PFSK-1 (cell line): ENCODE measurements around the gene PLA2G5.

ENCODE experiments used
- FOXP2 ChIP-seq: optimal IDR thresholded peaks from 2 replicates; pipeline ENCODE3; 2011; ENCODE audit warnings: borderline replicate concordance, control low read depth, inconsistent platforms; ENCODE audit not compliant: insufficient read depth; ENCODE audit errors: extremely low read length, extremely low read depth
- POLR2AphosphoS5 ChIP-seq: IDR thresholded peaks from 2 replicates; pipeline ENCODE4 v1.6.1; 2012; ENCODE audit warnings: low read depth, mild to moderate bottlenecking, control low read depth, low read length, moderate library complexity
- SIN3A ChIP-seq: IDR thresholded peaks from 2 replicates; pipeline ENCODE4 v1.6.1; 2012; ENCODE audit warnings: mild to moderate bottlenecking, low read length, moderate library complexity, borderline replicate concordance; ENCODE audit not compliant: insufficient read depth
- TAF1 ChIP-seq: IDR thresholded peaks from 2 replicates; pipeline ENCODE4 v1.6.1; 2012; ENCODE audit warnings: low read length, control low read depth, borderline replicate concordance; ENCODE audit not compliant: insufficient read depth
- TF ChIP-seq, protein P1 (sequence below), 2 experiments: IDR thresholded peaks; 2 replicates each; pipeline versions ENCODE4 v1.6.1 to v1.8.0; 2011 to 2012; ENCODE audit warnings: low read depth in 2 of 2, low read length in 2 of 2, control low read depth in 1 of 2, inconsistent platforms in 1 of 2, mild to moderate bottlenecking in 1 of 2, moderate library complexity in 1 of 2; ENCODE audit not compliant: insufficient read depth in 1 of 2

Gene PLA2G5

DNA sequence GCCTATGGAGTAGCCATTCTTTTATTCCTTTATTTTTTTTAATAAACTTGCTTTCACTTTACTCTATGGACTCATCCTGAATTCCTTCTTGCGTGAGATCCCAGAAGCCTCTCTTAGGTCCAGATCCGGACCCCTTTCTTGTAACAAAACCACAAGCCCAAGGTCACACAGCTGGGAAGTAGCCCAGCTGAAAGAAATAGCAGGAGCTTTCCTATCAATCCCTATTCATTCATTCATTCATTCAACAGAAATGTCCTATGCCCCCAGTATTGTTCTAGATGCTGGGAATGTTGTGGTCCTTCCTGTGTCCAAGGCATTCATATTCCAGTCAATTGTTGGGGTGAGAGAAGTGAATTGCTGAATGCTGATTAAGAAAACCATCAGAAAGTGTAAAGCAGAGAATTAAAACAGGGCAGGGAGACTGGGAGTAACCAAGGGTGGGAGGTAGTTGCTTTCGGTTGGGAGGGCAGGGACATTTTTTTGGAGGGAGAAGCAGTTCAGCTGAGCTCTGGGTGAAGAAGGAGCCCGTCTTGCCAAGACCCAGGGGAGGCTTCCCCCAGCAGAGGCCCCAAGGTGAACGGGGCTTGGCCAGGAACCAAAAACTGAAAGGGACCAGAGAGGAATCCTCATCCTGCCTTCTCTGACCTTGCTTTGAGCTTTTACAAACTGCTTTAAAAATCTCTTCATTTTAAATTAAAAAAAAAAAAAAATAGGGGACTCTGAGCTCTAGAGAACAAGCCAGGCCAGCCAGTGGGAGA lies 38.6 kb downstream of the PLA2G5 start:
- TF ChIP-seq TAF1 (no peak), POLR2AphosphoS5 (no peak), SIN3A (no peak), FOXP2 (no peak)
- TF ChIP-seq, protein P1, sequence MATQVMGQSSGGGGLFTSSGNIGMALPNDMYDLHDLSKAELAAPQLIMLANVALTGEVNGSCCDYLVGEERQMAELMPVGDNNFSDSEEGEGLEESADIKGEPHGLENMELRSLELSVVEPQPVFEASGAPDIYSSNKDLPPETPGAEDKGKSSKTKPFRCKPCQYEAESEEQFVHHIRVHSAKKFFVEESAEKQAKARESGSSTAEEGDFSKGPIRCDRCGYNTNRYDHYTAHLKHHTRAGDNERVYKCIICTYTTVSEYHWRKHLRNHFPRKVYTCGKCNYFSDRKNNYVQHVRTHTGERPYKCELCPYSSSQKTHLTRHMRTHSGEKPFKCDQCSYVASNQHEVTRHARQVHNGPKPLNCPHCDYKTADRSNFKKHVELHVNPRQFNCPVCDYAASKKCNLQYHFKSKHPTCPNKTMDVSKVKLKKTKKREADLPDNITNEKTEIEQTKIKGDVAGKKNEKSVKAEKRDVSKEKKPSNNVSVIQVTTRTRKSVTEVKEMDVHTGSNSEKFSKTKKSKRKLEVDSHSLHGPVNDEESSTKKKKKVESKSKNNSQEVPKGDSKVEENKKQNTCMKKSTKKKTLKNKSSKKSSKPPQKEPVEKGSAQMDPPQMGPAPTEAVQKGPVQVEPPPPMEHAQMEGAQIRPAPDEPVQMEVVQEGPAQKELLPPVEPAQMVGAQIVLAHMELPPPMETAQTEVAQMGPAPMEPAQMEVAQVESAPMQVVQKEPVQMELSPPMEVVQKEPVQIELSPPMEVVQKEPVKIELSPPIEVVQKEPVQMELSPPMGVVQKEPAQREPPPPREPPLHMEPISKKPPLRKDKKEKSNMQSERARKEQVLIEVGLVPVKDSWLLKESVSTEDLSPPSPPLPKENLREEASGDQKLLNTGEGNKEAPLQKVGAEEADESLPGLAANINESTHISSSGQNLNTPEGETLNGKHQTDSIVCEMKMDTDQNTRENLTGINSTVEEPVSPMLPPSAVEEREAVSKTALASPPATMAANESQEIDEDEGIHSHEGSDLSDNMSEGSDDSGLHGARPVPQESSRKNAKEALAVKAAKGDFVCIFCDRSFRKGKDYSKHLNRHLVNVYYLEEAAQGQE (IDR thresholded peaks at IDR 0.05; ENCODE audit: insufficient read depth in 1 of 2, low read depth in 2 of 2, low read length in 2 of 2) = no peak

DNA sequence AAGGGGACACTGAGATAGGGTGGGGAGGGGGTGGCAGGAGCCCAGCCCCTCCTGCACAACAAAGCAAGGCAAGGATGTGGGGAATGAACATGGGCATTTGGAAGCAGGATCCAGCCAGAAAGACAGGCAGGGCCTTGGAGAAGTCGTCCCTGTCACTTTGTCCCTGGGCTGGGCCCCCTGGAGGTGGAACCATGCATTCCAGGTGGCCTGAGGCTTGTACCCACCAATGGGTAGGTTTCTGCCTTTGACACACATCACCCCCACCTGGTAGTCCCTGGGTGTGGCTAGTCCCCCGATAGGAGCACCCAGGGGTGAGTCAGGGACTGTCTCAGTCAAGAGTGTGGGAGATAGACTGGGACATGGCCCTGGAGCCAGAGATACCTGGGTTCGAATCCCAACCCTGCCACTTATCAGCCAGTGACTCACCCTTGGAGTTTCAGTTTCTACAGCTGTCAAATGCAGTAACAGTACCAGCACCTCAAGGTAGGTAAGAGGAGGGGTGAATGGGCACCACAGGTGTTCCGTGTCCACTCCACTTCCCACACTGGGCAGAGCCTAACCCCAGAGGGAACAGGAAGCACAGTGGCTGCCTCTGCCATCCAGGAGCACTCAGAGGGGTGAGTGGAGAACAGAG lies 39.3 kb downstream of the PLA2G5 start:
- no peak for TF ChIP-seq FOXP2
- TF ChIP-seq, protein P1 (IDR thresholded peaks at IDR 0.05; ENCODE audit: insufficient read depth in 1 of 2, low read depth in 2 of 2, low read length in 2 of 2) = no peak
- TF ChIP-seq POLR2AphosphoS5 = no peak
- no peak for TF ChIP-seq TAF1
- TF ChIP-seq SIN3A = no peak

DNA sequence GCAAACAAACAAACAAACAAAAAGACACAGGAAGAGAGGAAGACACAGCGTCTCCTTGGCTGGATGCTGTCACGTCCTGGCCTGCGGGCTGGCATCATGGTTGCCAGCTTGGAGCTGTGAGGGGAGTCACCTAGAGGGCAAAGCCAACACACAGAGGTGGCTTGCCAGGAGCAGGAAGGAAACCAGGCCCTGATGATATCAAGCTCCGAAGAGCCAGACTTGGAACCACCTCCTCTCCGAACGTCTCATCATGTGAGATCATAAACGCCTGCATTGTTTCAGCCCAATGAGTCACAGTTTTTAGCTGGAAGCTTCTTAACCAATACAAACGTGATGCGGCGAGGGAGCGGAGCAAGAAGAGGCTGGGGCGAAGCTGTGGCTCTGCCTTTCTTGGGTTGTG lies 40.7 kb downstream of the PLA2G5 start:
- no peak for TF ChIP-seq TAF1
- no peak for TF ChIP-seq FOXP2
- TF ChIP-seq POLR2AphosphoS5 = no peak
- TF ChIP-seq, protein P1 (IDR thresholded peaks at IDR 0.05; ENCODE audit: insufficient read depth in 1 of 2, low read depth in 2 of 2, low read length in 2 of 2) = no peak
- TF ChIP-seq SIN3A = no peak

DNA sequence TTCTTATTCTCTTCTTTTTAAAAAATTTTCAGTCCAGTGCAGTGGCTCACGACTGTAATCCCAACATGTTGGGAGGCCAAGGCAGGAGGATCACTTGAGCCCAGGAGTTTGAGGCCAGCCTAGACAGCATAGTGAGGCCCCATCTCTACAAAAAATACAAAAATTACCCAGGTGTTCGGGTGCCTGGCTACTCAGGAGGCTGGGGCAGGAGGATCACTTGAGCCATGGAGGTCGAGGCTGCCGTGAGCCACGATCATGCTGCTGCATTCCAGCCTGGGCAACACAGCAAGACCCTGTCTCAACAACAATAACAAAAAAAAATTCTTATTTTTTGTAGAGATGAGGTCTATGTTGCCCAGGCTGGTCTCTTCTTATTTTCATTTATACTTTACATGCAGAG lies 41.5 kb downstream of the PLA2G5 start:
- TF ChIP-seq SIN3A (no peak), POLR2AphosphoS5 (no peak), TAF1 (no peak), FOXP2 (no peak)
- TF ChIP-seq, protein P1 (IDR thresholded peaks at IDR 0.05; ENCODE audit: insufficient read depth in 1 of 2, low read depth in 2 of 2, low read length in 2 of 2) = no peak
